GM19239 (cell line): ENCODE data around the gene GP1BB.

ENCODE experiments used
- DNase-seq: peaks from one replicate; pipeline ENCODE4 v3.0.0; 2011; ENCODE audit warnings: low spot score; ENCODE audit not compliant: insufficient read length
- FAIRE-seq: peaks from 2 replicates; lab custom pipeline; 2011; peaks lifted over from hg19 to GRCh38; lab: Jason Lieb, UNC

The GP1BB gene

GRCh38 chr22:19763458-19764298 is 40.3 kb downstream of the GP1BB start:
- DNase-seq (no peak), FAIRE-seq (no peak)

GRCh38 chr22:19764299-19764593 is 40.9 kb downstream of the GP1BB start:
- DNase-seq (no peak), FAIRE-seq (no peak)

GRCh38 chr22:19764636-19765476 is 41.5 kb downstream of the GP1BB start:
- FAIRE-seq, result no peak
- DNase-seq, result no peak

GRCh38 chr22:19765477-19766239 is 42.3 kb downstream of the GP1BB start:
- DNase-seq, result no peak
- FAIRE-seq, result no peak

- no peak for DNase-seq
- no peak for FAIRE-seq
Measured at GRCh38 chr22:19766240-19766510, 42.8 kb downstream of the GP1BB start.

- FAIRE-seq (no peak), DNase-seq (no peak)
Measured at GRCh38 chr22:19766511-19767426, 43.4 kb downstream of the GP1BB start.

DNA sequence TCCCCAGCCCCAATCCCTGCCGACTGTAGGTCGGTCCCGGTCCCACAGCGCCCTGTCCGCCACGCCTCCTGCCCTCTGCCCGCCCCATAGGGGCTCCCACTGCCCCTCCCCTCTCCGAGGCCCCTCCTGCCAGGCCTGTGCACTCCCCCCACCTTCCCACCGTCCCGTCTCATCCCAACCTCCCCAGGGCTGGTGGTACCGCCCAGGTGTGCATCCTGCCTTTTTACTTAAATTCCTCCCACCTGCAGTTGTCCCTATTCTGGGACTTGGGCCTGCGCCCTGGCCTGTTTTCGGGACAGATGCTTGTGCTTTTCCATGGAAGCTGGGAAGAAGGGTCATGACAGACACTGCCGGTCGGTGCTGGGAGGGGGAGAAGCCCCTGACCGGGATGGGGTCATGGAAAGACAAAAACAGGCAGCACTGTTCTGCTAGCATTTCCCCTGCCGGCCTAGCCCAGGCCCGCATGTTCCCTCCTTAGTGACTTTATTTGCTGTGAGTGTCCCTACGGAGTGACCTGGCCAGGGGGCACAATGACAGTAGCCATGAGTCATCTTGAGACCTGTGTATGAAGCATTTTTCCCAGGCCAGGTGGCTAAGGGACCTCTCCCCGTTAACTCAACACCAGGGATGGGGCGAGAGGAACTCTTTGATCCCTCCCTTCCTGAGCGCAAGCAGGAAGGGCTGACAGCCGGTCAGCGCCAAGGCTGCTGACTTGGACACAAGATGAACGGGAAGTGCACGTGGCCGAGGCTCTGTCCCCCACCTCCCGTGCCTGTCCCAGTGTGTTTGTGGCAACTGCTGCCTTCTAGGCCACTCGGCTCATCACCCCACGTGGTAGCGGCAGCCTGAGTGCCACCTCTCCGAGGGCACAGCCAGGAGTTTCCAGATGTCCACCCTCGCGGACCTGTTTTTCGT is 44.3 kb downstream of the GP1BB start:
- DNase-seq, result no peak
- no peak for FAIRE-seq

DNA sequence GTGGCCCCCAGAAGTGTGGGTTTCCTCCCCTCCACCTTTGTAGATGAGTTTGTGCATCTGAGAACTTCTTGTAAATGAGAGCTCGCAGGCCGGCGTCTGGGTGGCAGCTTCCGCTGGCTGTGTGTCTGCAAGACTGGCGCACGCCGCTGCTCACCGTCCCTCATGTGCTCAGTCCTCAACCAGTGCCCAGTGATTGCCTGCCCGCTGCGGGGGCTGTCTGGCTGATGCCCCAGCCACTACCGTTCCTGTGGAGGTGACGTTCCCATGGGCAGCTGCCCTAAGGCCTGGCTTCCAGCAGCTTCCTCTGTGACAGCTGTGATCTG is 46.0 kb downstream of the GP1BB start:
- FAIRE-seq (no peak), DNase-seq (no peak)

DNA sequence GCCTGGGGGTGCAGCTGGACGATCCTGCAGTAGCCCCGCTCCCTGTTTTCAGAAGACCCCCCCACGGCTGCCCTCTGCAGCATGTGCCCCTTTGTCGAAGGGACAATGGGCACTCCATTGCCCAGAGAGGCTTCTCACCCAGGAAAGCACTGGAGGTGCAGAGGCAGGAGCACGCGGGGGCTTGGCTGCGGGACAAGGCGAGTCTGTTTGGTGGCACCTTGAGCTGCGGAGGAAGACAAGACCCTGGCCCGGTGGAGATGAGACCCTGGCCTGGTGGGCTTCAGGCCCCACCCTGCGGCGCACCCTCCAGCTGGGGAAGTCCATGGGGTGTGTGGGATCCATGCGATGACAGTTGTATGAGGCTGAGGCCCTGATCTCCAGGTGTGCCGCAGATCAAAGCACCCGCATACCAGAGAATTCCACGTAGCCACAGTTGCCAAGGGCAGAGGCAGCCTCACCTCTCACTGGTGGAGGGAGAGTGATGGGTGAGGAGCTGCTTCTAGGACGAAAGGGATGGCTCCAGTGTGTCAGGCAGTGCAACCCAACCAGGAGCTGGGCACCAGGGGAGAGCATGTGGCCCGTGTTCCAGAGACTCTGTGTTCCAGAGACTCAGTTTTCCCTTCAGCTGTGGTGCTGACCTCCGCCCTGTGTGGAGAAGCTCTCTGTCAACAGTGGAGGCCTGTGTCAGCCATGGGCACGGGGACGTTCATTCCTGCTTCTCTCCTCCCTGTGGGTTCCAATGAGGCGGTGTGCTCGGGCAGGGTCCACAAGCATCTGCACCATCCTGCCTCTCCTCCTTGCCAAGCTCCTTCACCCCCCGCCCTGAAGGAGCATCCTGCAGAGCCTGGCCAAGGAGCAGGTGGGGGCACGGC is 47.2 kb downstream of the GP1BB start:
- DNase-seq, result no peak

DNA sequence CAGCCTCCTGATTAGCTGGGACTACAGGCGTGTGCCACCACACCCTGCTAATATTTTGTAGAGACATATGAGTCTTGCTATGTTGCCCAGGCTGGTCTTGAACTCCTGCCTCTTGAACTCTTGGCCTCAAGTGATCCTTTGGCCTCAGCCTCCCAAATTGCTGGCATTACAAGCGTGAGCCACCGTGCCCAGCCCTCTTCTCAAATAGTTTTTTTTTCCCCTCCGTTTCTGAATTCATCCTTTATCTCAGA is 49.0 kb downstream of the GP1BB start:
- FAIRE-seq, result no peak
- no peak for DNase-seq

More for the DNA sequence above, 47.2 kb downstream of the GP1BB start:
- FAIRE-seq, result no peak

GRCh38 chr22:19772673-19773469 is 49.5 kb downstream of the GP1BB start:
- FAIRE-seq, result peak; percentile 49
- DNase-seq, result peak; percentile 60

DNA sequence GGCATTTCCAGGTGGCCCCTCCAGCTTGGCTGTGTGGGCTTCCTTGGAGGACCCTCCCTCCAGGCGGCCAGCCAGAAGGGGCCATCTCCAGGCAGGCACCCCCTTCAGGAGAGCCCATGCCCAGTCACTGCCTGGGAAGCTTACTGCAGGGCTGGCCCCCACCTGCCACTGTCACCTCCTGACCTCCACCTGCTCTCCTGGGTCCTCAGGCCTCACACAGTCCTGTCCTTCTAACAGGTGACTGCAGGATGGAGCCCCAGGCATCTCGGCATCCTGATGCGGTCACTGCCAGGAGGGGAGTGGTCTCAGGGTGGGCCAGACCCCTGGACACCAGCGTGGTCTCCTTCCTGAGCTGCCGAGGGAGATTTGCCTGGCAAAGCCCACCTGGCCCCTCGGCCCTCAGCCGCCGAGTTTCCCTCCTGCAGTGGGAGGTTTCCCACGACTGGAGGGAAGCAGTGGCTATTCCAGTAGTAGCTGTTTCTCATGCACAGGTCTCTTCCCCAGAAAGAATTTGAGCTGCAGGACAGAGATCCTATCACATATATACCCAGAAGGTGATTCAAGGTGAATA is 50.2 kb downstream of the GP1BB start:
- no peak for FAIRE-seq

More for the DNA sequence above, 50.2 kb downstream of the GP1BB start:
- DNase-seq, result no peak
